NCI-H510A (cell line): ENCODE results near the gene RPP25L.
A peak's percentile ranks its signal among the peaks of the same experiment; 100 is the strongest.

Experiments used
- DNase-seq: peaks from one replicate; lab custom pipeline; 2025; lab: John Stamatoyannopoulos, UW

The RPP25L gene

DNA sequence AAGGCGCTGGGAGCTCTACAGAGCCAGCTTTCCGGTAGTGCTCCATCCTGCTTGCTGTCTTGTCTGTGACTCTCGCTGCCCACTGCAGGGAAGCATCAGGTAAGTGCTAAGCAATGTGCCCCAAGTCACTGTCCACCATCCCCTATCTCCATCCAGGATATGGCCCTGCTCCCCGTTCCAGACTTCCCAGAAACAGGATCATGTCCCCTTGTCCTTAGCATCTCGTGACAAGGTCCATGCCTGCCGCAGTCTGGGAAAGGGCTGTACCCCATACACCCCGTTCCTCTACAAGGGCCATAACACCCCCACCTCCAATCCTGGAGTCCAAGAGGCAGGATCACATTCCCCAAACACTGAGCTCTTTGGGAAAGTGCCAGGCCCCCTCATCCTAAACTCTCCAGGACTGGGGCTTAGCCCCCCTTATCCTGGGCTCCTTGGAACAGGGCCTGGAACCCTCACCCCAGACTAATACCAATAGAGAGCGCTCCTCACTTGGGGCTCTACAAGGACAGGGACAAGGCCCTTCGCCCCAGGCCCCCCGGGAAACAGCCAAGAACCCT is 566 bp downstream of the RPP25L start:
- DNase-seq: no peak

DNA sequence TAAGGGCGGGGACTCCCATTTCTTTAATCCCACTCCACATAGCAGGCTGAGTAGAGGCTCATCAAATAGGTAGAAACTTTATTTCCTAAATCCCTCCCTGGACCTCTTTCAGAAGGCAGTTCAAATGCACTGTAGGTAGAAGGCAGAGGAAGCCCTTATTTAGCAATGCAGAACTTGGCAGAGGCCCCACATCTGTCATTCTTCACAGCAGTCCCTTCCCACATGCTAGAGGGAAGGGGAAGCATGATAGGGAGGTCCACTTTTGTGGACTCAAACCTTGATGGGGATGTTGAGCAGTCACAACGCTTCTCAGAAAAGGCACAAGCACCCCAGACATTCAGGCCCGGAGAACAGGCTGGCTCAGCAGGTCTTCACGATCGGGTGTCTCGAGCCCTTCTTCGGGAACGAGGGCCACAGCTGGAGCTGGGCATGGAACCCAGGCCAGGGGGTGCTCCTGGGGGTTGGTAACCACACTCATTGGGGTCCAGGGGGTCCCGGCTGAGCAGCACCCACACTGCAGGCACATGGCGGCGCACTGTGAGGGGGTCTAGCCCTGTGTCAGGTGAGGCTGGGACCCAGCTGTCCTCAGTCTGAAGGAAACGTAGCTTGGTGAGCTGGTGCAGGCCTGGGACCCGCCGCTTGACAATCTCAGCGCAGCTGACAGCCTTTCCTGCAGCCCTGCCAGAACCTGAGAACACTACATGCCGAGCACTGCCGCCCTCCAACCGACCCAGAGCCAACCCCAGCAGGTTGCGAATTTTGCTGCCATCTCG is 1.3 kb downstream of the RPP25L start:
- no peak for DNase-seq

DNA sequence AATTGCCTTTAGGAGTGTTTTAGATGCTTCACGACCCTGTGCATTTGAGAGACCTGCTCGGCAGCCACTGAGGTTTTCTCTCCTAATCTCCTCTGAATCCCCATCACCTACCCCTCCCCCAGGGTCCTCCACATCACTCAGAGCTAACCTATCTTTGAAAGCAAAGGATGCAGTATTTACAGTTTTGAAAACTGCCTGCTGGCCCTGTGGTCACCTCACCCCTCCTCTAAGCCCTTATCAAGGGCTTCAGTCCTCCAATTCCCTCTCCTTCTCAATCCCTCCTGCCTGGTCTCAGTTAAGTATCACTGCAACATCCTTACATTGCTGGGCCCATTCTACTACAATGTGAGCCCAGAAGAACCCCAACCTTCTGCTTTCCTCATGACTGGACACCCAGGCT is 4.6 kb downstream of the RPP25L start:
- DNase-seq: no peak

DNA sequence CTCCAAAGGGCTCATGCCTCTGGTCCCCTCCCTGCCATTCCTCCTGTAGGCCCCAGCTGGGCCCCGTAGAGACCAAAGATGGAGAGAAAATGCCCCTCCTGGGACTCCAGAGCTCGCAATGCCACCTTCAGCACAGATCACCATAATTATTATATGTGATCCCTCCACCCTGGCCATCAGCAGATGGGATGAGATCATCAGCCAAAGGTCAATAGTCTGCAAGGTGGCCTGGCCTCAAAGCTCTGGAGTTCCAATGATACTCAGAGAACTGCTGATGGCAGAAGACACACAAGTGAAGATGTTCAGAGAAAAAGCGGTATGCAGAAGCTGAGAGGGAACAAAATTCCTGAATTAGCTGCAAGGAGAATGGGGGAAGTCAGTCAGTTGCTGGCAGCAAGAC is 5.0 kb downstream of the RPP25L start:
- no peak for DNase-seq

DNA sequence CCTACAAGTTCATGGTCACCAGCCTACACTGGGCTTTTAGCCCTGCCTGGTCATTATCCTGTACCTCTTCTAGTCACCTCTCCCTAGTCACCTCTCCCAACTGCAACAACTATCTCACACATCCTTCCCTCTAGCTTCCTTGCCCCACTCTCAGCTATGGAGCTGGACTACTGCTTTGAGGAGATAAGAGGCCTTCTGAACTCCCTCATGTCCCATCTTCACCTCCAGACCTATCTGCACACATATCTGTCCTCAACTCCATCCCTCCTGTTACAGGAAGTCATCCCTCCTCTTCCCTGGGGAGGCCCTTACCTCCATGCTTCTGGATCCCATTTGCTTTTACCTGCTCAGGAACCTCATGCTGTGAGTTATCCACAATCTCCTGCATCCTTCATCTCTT is 5.7 kb downstream of the RPP25L start:
- no peak for DNase-seq

DNA sequence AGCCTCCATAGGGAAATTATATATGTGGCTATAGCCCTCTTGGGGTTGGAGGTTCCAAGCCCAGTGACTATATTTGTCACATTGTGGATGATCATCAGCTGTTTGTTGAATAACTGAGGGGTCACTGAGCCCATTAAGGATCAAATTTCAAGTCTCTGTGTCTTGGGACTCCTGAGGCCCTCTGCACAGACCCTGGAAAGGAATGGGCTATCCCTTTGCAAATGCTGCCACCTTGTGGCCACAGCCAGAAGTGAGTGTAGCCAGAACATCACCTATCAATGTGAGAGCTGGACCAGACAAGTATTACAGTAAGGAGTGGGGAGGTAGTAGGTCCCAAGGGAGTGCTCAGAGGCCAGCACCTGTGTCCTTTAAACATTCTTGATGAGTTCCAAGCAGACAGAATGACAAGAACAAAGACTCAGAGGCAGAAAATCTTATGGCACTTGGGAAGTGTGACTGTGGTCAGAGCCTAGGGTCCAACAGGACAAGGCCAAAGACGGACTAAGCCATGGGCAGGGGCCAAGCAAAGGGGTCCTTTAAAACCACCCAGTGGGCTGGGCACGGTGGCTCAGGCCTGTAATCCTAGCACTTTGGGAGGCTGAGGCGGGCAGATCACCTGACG is 8.2 kb downstream of the RPP25L start:
- peak; percentile 23 for DNase-seq

DNA sequence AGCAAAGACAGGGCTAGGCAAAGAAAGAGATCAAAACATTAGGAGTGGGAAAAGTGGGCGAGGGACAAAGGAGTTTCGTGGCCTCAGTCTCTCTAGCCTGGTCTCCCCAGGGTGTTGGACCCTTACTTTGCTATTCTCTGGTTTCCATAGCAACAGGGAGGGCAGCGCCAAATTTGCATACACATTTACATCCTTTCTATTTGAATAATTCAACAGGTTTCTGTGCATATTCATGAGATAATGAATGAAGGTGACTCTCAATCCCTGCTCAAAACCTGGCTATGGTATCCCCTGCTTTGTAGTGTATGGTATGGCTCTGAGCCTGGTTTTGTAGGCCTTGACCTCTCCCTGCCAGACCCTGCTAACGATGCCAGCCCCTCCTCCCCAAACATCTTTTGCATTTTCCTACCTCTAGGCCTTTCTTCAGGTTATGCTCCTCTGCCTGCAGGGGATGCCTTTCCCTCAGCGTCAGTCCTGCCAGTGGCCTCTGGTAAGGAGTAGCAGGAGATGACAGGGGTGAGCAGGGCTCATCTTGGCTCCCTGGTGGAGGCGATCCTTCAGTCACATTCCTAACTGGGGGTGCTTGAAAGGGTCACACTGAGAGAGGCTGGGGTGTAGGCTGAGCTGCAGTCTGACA is 9.8 kb downstream of the RPP25L start:
- no peak for DNase-seq

DNA sequence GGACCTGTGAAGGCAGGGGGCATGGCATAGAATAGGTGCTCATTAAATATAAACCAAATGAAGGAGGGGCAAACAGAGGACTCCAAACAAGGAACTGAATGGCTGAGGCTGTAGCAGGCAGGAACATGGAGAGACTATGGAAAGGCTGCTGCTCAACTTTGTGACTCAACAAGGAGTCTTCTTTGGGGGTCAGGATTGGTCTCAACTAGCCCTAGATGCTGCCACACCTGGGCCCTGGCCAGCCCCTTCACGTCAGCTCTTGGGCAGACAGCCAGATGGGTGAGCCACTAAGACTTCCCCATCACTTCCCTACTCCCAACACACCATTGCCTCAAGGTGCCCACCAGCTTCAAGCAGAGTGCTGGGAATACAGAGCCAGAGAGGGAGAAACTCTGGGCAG is 11.0 kb downstream of the RPP25L start:
- no peak for DNase-seq

DNA sequence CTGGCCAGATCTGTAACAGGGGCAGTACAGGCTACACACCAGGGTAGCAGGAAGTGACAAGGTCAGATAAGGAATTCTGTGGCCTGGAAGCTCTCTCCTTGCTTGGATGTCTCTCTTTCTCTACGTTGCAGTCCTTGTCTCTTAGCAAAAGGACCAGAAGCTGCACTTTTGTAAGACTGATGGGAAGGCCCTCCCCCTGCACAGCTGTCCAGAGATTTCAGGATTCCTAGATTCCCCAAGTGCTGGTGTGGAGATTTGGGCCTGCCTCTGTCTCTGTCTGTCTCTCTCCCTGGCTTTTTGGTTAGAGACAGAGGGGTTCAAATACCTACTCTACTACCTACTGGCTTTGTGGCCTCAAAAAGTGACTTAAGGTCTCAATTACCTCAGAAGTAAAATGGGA is 12.4 kb downstream of the RPP25L start:
- no peak for DNase-seq

DNA sequence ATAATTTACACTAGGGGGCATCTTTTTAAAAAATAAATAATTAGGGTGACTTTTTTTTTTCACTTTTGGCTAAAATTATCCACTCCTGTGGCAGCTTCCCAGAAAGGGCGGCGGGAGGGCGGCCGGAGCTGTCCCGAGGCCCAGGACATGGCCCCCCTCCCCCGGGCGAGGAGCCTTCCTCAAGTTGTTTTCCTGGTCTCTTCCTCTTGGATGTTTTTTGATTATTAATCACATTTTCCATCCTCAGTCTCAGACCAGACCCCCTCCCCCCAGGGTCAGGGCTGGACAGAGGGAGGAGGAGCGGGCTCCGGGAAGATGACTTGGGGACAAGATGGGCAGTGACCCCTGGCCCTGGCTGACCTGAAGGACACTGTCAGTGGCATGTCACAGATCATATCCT is 17.7 kb downstream of the RPP25L start:
- no peak for DNase-seq

DNA sequence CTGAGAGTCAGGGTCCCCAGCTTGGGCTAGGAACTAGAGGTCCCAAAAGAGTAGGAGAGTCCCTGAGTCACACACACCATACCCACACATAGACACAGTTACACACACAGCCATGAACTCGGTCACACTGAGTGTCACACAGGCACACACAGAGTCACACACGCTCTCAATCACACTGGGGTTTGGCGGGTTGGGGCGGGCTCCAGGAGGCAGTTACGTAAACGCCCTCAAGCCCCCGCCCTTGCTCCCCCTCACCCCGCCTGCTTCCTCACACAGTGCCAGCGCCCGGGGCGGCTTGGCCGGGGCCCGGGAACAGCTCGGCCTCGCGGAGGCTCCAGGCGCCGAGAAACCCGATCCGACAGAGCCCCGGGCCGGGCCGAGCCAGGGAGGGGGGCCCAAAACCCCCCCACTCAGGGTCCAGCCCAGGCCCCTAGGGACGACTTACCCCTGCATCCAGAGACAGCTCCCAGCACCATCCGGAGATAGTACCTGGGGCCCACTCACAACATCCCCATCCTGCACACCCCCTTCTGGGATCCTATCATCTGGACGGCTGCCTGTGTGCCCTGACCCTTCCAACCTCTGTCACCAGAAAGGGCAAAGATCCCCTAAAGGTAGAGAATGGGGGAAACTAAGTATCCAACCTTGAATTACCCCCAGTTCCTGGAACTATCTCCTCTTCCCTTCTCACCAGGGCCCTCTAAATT is 18.8 kb downstream of the RPP25L start:
- DNase-seq: no peak

DNA sequence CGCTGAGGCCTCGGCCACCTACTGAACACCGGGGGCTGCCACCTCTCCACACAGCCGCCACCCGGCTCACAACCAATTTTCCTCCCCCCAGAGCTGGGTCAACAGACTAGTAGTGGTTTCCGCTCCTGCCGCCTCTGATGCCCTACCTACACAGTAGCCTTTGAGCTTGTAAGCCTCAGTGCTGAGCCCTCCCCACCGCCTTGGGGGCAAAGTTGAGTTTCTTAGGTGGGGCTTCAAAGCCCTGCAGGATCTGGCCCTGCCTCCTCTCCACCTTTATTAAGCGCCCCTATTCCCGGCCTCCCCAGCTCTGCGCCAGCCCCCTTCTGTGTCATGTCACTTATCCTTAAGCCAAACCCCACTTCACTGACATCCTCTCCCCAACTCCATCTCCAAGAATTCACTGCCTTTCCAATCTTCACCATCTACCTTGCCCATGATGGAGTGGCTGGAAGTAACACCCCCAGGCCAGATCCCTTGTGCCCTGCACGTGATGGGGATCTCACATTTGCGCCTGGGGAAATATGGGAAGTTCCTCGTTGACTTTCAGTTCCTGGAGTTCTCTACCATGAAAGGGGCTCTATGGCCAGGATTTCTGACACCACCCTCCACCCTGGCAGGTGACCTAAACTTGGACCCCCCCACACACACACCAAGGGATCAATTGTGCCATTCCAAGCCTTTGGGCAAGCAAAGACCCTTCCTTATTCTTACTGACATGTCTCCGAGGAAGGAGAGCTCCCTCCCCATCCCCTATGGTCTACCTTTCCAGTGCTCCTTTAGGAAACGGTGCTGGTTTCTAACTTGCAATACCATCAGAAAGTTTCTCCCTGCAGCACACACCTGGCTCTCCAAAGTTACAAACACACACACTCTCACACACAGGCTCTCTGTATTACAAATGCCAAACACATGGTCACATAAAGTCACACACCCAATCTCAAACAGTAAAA is 19.7 kb downstream of the RPP25L start:
- DNase-seq: no peak

DNA sequence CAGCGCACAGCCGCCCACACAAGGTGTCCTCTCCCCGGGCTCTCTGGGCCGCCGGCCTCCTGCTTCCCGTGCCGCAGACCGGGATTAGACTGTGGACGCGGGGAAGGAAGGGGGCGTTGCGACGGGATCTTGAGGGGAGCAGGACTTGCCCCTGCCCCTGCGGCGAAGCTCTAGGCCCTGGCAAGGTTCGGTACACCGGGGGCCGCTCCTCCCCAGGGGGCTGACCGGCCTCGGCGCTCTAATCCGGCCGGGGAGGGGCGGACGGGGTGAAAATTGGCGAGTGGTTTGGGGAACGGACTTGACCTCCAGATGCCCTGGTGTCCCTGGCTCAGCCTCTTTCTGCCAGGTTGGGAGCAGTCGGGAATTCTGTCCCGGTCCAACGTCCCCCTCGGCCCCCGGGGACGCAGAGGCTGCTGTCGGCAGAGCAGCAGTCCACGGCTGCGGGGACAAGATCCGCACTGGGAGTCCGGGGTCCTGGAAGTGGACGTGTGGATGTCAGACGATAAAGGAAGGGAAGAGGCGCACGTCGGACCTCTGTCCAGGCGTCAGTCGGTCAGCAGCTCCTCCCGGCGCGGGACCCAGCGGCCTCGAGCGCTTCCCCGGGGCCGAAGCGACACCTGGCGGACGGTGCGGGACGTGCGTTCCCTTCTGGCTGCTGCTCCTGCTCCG is 20.5 kb downstream of the RPP25L start:
- DNase-seq: no peak

DNA sequence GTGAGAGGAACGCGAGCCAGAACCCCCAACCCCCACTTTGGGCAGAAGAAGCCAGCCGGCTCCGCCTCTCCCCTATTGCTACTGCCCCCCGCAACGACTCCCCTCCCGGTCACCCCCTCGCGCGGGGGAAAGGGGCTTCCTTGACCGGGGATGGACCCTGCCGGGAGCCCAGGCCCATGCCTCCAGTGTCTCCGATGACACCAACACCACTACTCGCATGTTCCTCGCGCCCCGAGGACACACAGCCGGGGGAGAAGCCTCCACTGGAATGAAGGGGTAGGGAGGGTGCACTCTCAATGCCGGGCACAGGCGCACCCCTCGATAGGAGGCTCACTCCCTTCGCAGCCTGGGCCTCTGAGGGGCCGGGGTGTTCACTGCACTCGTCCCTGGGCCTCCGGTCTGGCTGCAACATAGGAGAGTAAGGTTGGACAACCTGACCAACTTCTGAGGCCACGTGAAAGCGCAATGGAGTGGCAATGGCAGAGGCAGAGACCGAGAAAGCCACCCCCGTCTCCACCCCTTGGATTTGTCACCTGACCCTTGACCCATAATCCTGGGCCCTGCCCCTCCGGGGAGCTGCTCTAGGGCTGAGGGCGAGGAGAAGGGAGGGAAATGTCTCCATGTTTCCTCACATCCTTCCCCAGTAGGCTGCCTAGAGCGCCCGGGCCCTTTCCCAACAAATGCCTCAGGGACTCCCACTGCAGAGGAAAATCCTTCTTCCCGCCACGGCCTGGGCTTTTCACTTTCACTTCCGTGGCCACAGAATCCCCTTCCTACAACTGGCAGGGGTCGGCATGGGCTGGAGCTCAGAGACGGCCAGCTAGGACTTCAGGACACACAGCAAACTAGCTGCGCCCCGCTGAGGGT is 21.3 kb downstream of the RPP25L start:
- no peak for DNase-seq

DNA sequence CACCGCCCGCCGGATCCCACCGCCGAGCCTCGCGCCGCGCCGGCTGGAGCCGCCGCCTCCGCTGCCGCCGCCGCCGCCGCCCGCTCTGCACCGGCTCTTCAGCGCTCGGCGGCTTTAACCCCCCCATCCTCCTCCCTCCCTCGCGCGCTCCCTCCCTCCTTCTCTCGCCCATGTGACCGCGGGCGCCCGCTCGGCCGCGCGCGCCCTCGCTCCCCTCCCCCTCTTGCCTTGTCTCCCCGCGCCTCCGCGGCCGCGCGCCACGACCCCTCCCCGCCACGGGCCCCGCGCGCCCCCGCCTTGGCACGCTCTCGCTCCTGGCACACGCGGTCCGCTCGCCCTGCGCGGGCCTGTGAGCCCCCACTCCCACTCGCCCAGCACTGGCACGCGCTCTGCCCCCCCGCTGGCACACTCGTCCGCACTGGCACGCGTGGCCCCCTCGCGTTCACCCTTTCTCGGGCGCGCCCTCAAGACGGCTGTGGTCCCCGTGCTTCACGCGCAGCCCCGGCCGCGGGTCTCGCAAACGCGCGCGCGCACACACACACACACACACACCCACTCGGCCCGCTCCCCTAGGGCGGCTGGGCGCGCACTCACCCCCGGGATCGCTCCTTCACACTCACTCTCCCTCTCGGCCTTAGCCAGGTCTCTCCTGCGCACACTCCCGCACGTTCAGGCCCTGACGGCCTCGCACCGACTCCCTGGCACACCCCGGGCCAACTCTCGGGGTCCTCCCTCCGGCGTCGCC is 22.1 kb downstream of the RPP25L start, which contains the start of gene CNTFR:
Gene CNTFR, minus strand, starts transcription at position 89 of the 745 bp plus-strand sequence. CDS start 20,743 bp downstream, outside the sequence.
- no peak for DNase-seq

DNA sequence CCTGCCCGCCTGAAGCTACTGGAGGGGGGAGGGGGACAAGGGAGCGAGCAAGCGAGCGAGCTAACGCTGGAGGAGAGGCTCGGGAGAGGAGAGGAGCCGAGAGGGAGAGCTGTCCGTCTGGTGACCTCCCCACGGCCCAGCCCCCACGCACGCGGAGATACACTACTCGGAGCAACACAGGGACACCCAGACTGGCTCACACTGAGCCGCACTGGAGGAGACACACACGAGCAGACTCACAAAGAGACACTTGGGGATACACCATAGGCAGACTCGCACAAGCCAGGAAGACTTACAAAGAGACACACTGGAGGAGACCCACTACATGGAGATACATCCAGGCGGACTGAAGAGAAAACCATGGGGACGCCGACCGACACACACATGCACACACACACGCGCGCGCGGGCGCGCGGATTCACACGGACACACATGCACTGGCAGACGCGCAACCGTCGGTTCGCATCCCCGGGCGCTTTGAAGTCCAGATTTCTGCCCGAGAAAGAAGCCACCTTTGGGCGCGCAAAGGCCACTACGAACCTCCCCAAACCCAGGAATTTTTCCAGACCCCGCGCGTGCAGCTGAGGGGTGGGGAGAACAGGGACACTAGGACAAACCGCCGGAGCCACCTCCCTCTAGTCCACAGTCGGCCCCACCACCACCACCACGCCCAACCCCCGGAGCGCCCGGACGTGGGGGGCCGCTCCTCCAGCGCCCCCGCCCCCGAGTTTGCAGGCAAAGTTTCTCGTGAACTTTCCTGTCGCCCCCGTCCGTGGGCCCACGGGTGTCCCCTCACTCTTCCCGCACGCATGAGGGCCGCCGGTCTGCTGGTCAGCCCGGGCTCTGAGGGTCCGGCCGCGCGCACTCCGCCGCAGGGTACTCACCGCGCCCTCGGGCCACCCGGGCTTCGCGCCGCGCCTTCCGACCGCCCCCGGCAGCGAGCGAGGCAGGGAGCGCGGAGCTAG is 22.9 kb downstream of the RPP25L start:
- no peak for DNase-seq

DNA sequence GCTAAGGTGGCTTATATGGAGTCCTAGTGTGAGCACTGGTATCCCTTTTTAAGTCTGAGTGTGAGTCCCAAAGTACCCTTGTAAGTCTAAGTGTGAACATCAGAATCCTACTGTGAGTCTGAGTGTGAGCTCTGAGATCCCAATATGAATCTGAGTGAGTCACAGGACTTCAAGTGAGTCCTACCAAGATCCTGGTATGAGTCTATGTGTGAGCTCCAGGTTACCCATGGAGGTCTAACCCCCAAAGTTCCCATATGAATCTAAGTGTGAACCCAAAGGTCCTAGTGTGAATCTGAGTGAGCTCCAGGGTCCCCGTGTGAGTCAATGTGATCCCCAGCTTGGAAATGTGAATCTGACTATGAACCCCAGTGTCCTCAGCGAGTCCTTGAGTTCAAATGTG is 24.6 kb downstream of the RPP25L start:
- DNase-seq: no peak
